ENCODE data around the gene TGFBR3L.

- TF ChIP-seq CTCF (optimal IDR thresholded peaks at IDR 0.05 in 1 of 3, IDR thresholded peaks at IDR 0.05 in 1 of 3, conservative IDR thresholded peaks at IDR 0.05 in 1 of 3; ENCODE audit: extremely low read depth in 1 of 3, insufficient read depth in 2 of 3, low read length in 3 of 3) (no peak), EZH2 (IDR thresholded peaks at IDR 0.05; ENCODE audit: low read length) (no peak)
Measured at GRCh38 chr19:7904074-7905020, 10.3 kb upstream of the TGFBR3L start.

Data from keratinocyte (primary cell).